Brain pericyte (primary cell): Measurements from ENCODE around the gene PLPPR4.
"Not testable (repeated sequence)": the region's sequence is repeated elsewhere in the genome, so short reads cannot be mapped to it uniquely, and the experiment has no call there.

Source experiments
- DNase-seq: peaks from one replicate; pipeline ENCODE4 v3.0.0-alpha.2; 2012; ENCODE audit warnings: low read depth, low spot score

Gene PLPPR4

DNA sequence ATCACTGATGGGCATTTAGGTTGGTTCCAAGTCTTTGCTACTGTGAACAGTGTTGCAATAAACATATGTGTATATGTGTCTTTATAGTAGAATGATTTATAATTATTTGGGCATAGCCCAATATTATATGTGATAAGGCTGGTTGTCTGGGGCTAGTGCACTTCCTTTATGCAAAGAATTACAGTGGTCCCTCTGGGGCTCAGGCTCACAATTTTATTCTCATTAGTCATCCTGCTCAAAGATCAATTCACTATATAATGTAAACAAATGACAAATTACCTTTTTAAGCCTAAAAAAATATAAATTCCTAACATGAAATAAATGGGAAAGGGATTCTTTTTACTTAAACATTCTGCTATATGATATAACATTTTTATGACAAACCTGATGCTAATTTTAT lies 5.0 kb downstream of the PLPPR4 start:
- no peak for DNase-seq

DNA sequence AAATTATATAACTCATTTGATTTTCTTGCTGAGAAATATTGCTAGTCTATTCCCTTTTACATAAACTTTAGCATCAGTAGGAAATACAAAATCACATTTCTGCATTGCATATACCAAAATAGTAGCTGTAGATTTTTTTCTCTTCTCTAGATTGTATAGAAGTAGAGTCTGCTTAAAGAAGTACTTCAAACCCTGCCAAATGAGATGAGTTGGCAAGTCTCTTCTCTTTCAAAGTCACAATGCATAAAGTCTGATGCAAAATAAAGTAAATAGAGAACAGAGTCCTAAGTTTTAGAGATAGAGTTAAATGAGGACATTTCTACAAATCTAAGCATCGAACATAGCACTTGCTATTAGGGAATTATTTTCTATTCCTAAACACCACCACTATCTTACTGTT lies 6.4 kb downstream of the PLPPR4 start:
- DNase-seq = no peak

DNA sequence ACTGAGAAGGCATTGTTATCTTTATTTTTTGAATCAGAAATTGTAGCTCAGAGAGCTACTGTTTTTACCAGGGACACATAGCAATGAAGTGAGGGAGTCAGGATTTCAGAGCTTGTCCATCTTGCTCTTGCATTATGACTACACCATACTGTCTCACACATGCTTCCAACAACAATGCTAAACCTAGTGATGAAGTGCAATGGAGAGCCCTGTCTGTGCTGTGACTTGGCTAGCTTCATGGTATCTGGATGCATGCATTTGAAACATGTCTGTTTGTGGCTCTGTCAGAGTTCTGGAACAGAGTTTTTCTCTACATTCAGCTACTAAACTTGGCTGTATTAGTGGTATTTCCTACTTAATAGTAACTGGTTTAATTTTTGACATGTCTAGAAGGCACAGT lies 7.0 kb downstream of the PLPPR4 start:
- no peak for DNase-seq

DNA sequence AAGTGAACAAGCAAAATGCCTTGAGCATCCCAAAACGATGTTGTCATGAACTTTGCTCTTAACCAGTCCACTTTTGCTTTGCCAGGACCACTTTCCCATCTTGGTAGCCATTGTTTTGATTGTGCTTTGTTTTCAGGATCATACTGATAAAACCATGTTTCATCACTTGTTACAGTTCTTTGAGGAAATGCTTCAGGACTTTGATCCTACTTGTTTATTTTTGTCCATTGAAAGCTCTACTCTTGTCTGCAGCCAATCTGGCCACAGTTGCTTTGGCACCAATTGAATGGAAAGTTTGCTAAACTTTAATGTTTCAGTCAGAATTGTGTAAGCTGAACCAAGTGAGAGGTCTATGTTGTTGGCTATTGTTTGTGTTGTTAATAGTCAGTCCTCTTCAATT lies 12.8 kb downstream of the PLPPR4 start:
- no peak for DNase-seq

DNA sequence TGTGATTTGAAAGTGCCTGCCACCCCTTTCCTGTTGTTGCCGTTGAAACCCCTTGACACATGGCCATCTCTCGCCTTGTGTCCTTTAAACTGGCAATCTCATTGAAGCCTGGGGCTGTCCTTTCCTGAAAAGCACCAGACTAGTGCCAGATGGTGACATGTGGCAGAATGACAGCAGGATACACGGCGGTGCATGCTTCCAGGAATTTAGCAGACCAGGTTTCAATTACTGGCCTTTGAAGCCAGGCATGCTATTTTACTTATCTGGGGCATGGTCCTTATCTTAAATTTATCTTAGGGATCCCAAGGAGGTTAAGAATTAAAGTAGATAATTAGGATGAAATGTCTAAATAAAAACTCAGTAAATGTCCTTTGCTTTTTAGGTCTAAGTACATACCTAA lies 15.2 kb downstream of the PLPPR4 start:
- no peak for DNase-seq

DNA sequence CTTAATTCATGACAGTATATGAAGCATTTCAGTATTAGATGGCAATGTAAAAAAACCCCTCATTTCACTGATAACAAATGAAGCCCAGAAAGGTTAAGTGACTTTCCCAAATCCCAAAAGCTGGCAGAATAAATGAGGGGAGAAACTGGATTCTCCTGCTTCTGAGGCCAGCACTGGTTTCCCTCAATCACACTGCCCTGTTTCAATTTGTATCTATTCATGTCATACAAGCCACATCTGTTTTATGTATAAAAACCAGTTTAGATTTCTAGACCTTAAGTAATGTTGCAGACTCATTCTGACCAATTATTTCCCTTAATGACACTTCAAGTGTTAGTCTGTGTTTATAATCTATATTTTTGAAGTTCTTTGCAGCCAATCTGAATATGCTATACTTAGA lies 16.8 kb downstream of the PLPPR4 start:
- no peak for DNase-seq

DNA sequence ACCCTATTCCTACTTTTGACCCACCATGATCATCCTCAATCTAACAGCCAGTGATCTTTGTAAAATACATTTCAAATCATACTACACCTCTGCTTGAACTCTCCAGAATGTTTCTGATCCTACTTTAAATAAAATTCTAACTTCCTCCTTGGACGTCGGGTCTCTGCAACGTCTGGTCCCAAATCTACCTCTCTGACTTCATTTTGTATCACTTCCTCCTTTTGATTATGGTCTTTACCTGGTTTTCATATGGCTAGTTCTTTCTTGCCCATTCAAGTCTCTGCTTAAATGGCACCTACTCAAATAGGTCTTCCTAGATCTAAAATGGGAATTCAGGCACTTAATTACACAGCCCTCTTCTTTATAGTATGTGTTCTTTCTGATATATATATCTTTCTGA lies 18.2 kb downstream of the PLPPR4 start:
- DNase-seq = no peak

DNA sequence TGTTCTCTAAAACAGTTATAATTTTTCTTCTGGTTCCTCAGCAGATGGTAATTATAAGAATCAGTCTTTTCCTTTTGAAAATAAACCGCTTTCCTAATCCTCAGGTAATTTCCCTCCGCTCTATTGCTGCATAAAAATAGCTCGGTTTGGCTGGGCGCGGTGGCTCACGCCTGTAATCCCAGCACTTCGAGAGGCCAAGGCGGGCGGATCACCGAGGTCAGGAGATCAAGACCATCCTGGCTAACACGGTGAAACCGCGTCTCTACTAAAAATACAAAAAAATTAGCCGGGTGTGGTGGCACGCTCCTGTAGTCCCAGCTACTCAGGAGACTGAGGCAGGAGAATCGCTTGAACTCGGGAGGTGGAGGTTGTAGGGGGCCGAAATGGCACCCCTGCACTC lies 19.2 kb downstream of the PLPPR4 start:
- not testable (repeated sequence) for DNase-seq

DNA sequence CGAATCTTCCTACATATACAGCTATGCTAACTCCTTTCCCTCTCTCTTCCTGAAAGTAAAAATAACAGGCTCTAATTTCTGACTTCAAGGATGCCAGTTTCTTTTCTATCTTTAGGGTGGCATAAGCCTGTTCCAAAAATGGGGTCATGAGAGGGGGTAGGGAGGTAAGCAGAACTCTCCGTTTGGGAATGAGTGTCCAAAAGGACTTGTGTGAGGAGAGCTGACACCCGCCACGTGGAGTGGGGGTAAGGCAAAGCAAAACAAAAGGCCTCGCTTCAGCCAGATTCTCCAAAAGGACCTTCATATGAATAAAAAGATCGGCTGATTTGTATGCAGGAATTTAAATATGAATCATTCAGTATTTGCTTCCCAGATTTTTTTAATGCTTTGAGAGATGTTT lies 28.6 kb downstream of the PLPPR4 start:
- DNase-seq = no peak

DNA sequence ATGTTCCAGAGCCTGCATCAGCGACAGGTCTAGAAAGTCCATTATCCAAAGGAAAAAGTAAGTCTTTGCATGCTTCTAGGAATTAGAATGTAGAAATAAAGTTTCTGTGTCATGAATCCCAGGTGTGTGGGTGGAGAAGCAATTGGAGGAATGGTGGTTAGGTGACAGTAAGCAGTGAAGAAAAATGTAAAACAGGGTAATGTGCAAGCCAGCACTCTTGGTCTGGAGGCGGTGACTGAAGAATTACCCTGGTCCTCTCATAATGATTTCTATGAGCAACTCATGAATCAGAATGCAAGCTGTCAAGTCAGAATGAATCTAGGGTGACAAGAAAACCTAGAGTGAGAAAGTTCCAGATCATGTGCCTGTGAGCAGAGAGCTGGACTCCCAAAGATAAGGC lies 33.6 kb downstream of the PLPPR4 start:
- no peak for DNase-seq

DNA sequence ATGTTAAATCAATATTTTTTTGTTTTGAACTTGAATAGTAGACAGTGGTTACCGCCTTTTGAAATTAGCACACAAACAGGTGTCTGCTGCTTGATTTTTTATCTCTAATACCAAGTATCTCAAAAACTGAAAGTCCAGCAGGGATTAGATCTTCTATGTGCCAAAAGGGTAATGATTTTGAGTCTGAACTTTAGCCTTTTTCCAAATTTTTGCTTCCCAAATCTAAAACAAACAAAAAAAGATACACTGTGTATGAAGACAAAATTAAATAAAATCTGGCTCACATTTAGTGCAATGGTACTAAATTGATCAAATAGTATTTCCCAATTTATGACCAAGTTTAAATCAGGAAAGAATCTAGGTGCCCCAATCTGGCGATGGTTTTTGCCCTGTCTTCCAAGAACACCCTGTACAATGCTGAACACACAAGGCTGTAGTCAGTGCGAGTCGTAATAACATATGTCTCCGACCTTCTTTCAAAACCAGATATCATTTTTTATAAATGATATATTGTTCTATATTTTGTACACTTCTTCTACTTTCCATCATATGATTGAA lies 40.5 kb downstream of the PLPPR4 start:
- DNase-seq = no peak

DNA sequence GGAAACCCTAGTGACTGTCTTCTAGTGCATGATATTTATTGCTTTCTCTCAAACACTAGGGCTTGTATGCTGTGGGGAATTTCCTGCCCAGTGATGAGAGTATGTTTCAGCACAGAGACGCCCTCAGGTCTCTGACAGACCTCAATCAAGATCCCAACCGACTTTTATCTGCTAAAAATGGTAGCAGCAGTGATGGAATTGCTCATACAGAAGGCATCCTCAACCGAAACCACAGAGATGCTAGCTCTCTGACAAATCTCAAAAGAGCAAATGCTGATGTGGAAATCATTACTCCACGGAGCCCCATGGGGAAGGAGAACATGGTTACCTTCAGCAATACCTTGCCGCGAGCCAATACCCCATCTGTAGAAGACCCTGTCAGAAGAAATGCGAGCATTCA lies 41.3 kb downstream of the PLPPR4 start:
- DNase-seq = no peak

DNA sequence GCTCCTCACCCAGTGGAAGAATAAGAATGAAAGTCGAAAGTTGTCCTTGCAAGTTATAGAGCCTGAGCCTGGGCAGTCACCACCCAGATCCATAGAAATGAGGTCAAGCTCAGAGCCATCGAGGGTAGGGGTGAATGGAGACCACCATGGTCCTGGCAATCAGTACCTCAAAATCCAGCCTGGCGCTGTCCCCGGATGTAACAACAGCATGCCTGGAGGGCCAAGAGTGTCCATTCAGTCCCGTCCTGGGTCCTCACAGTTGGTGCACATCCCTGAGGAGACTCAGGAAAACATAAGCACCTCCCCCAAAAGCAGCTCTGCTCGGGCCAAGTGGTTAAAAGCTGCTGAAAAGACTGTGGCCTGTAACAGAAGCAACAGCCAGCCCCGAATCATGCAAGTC lies 41.8 kb downstream of the PLPPR4 start:
- no peak for DNase-seq

DNA sequence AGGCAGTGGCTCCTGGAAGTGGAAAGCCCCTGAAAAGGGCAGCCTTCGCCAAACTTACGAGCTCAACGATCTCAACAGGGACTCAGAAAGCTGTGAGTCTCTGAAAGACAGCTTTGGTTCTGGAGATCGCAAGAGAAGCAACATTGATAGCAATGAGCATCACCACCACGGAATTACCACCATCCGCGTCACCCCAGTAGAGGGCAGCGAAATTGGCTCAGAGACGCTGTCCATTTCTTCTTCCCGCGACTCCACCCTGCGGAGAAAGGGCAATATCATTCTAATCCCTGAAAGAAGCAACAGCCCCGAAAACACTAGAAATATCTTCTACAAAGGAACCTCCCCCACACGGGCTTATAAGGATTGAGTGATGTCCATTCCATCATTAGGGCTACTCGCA lies 42.4 kb downstream of the PLPPR4 start:
- DNase-seq = no peak

DNA sequence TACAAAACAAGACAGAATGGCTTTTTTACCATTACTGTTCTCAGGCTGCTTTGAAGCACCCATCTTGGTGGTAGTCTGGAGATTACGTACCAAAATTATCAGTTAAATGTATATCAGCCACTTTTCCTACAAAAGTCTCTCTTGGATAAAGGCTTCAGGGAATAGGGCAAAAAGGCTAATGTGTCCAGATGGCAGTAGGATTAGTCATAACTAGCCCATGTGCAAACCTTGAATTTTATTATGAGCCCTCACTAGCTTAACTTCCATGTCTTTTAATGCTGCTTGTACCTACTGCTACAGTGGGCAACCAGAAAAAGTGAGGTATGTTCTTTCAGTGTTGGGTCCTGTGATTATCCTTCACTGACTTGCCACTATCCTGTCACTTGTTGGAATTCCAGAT lies 51.0 kb downstream of the PLPPR4 start:
- DNase-seq = no peak

DNA sequence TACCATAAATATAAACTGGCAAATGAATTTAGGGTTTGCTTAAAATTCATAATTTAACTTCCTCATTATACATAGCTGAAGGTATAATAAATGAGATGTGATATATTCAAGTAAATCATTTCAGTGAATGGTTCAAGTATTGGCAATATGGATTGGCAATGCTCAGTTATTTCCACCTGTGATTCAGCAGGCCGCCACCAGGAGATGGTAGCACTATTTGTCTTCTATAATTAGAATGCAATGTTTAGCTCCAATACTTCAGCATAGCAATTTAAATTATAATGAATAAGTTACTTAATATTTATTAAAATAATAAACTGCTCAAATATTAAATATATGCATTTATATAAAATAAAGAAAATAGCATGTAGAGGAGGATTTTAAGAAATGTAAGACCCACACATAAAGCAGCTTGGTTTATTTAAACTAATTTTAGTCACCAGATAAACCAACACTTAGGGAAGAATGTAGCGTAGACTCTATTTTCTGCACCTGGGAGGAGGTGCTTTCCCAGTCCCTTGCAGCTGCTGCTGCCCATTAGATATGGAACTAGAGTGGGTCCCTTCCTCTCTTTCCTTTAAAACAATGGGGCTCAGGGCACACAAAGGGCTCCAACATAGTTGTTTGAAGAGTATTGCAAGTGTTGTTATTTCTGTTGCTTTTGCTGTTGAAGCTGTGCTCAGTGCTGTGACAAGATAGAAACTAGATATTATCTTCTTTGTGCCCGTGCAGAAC lies 62.1 kb downstream of the PLPPR4 start:
- DNase-seq = no peak

DNA sequence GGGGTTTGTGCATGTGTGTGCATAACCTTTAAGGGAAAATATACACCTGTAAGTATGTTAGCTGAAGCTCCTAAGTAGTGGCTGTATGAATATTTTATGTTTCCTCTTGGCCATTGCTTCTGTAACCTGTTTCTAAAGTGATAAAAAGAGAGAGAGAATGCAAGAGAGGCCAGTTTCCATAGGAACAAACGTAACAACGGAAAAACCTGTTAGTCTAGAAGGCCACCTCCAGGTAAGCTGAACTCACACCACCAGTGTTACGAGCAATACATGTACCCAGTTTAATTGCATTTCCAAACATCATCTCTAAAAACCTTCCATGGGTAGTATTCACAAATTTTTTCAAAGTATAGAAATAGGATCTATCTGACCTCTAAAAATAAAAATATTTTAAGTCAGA lies 63.1 kb downstream of the PLPPR4 start:
- no peak for DNase-seq

DNA sequence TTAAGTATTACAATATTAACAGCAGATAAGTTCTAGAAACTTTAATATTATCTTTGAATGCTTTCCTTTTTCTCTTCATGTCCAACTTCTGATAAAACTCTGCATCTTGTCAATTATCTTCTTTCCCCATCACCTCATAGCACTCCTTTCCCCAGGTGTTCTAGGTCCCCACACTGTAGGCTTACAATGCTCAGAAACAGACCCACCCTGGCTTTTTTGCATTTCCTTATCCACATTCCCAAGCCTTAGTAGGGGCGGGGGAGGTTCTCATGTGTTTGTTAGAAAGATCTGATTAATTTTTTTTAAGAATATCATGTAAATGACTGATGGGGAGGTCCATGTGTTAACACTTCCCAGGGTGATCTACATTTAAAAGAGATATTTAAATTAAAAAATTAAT lies 63.9 kb downstream of the PLPPR4 start:
- no peak for DNase-seq

DNA sequence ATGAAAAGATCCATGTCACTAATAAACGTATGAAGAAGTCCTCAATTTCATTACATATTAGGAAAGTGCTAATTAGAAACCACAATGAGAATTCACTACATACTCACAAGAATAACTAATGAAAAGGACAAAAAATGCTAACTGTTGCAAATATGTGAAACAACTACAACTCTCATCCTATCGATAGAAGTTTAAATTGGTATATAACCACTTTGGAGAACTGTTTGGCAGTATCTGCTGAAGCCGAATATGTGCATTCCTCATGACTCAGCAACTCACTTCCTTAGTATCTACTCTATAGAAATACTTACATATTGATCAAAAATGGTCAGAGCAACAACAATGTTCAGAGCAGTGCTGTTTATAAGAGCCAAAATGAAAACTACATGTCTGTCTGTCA lies 66.8 kb downstream of the PLPPR4 start:
- no peak for DNase-seq

DNA sequence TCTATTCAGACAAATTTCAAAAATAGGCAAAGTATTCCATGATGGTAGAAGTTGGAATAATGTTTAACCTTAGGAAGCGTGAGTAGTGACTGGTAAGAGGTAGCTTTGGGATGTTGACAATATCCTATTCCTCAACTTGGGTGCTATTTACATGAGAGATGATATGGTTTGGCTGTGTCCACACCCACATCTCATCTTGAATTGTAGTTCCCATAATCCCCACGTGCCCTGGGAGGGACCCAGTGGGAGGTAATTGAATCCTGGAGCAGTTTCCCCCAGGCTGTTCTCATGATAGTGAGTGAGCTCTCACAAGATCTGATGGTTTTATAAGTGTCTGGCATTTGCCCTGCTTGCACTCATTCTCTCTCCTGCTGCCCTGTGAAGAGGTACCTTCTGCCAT lies 67.3 kb downstream of the PLPPR4 start:
- no peak for DNase-seq

DNA sequence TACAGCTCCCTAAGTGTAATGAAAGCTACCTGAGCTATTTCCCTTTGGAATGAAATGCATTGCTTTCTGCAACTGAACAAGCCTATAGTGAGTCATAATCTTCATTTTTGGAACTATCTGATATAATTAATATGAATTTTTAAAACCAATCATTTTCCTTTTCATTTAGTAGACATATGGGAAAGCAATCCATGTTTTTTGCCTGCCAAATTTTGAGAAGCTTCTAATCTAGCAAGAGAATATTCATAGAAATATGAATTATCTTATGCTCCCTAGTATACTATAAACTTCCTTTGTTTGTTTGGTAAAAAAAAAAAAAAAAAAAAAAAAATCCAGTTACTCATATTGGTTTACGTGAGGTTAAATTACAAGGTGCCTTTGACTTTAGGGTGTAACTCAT lies 68.3 kb downstream of the PLPPR4 start:
- no peak for DNase-seq

DNA sequence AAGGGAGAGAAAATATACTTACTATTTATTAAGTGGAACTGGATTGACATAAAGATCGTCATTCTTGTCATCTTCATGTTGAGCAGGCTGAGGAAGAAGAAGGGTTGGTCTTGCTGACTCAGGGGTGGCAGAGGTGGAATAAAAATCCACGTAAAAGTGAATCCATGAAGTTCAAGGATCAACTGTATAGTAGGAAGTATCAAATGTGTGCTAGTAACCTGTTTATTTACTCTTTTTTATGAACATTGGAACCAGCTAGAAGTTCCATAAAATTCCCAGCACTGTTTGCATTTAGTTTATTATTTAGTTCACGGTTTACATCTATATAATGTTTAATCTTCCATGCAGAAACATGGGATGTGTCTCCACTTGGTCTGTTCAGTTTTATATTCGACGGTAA lies 70.7 kb downstream of the PLPPR4 start:
- no peak for DNase-seq

DNA sequence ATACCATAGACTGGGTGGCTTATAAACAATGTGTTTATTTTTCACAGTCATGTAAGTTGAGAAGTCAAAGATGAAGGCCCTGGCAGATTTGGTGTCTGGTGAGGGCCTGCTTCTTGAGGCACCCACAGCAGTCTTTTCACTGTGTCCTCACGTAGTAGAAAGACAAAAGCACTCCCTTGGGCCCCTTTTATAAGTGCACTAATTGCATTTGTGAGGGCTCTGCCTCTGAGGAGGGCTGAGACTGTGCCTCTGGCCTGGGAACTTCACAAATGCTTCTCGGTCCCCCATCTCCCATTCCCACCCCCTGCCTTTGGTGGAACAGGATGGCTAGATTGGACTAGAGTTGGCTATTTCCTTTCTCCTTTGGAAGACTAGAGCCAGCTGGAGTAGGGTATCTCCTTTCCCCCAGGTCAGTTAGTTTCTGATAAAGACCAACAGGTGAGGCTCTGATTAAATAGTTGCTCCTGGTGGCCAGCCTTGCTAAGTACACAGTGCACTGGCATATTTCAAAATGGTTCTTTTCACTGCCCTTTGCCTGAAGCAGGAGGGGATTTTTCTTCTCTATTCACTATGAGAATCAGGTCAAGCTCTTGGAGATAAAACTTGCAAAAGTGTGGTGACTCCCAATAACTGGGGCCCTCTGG lies 82.9 kb downstream of the PLPPR4 start:
- DNase-seq = no peak
